HG02571 (cell line): ENCODE results near the gene PTPRN2.

Source experiments
- ATAC-seq: cut with Tn5 transposase; IDR thresholded peaks from one replicate; pipeline ENCODE4 v1.9.1; 2021; ENCODE audit warnings: mild to moderate bottlenecking, moderate library complexity; ENCODE audit not compliant: unreplicated experiment

The PTPRN2 gene

GRCh38 chr7:157839226-157839625 is 748.4 kb downstream of the PTPRN2 start:
- ATAC-seq: no peak

- no peak for ATAC-seq
These were observed 750.1 kb downstream of the PTPRN2 start for GRCh38 chr7:157837561-157837960.

GRCh38 chr7:157837047-157837446 is 750.6 kb downstream of the PTPRN2 start:
- no peak for ATAC-seq

GRCh38 chr7:157834501-157835163 is 753.0 kb downstream of the PTPRN2 start:
- ATAC-seq: no peak

GRCh38 chr7:157832866-157833607 is 754.6 kb downstream of the PTPRN2 start:
- ATAC-seq: no peak

GRCh38 chr7:157832421-157832820 is 755.2 kb downstream of the PTPRN2 start:
- ATAC-seq: no peak

GRCh38 chr7:157832006-157832405 is 755.6 kb downstream of the PTPRN2 start:
- ATAC-seq: no peak

GRCh38 chr7:157831143-157831905 is 756.3 kb downstream of the PTPRN2 start:
- ATAC-seq: no peak

- ATAC-seq: no peak
These were observed 757.3 kb downstream of the PTPRN2 start for GRCh38 chr7:157830331-157830730.

- no peak for ATAC-seq
These were observed 758.1 kb downstream of the PTPRN2 start for GRCh38 chr7:157829491-157829890.

GRCh38 chr7:157828881-157829280 is 758.7 kb downstream of the PTPRN2 start:
- no peak for ATAC-seq

- ATAC-seq: no peak
These were observed 759.4 kb downstream of the PTPRN2 start for GRCh38 chr7:157828190-157828589.

- no peak for ATAC-seq
These were observed 759.8 kb downstream of the PTPRN2 start for GRCh38 chr7:157827863-157828160.

GRCh38 chr7:157827045-157827862 is 760.4 kb downstream of the PTPRN2 start:
- ATAC-seq: no peak

GRCh38 chr7:157826566-157826965 is 761.1 kb downstream of the PTPRN2 start:
- ATAC-seq: no peak

- ATAC-seq: no peak
These were observed 762.3 kb downstream of the PTPRN2 start for GRCh38 chr7:157825325-157825724.

- no peak for ATAC-seq
These were observed 762.9 kb downstream of the PTPRN2 start for GRCh38 chr7:157824819-157825121.

- ATAC-seq: no peak
These were observed 763.4 kb downstream of the PTPRN2 start for GRCh38 chr7:157824011-157824818.

- ATAC-seq: no peak
These were observed 765.0 kb downstream of the PTPRN2 start for GRCh38 chr7:157822688-157823031.

GRCh38 chr7:157821959-157822687 is 765.5 kb downstream of the PTPRN2 start:
- no peak for ATAC-seq
